HG02943 (cell line): ENCODE measurements around the gene SIGLEC15.
"Not testable (repeated sequence)": the region's sequence is repeated elsewhere in the genome, so short reads cannot be mapped to it uniquely, and the experiment has no call there.

ENCODE experiments used
- ATAC-seq: cut with Tn5 transposase; IDR thresholded peaks from one replicate; pipeline ENCODE4 v1.9.1; 2021; ENCODE audit warnings: mild to moderate bottlenecking, low read depth, moderate library complexity; ENCODE audit not compliant: unreplicated experiment

The SIGLEC15 gene

DNA sequence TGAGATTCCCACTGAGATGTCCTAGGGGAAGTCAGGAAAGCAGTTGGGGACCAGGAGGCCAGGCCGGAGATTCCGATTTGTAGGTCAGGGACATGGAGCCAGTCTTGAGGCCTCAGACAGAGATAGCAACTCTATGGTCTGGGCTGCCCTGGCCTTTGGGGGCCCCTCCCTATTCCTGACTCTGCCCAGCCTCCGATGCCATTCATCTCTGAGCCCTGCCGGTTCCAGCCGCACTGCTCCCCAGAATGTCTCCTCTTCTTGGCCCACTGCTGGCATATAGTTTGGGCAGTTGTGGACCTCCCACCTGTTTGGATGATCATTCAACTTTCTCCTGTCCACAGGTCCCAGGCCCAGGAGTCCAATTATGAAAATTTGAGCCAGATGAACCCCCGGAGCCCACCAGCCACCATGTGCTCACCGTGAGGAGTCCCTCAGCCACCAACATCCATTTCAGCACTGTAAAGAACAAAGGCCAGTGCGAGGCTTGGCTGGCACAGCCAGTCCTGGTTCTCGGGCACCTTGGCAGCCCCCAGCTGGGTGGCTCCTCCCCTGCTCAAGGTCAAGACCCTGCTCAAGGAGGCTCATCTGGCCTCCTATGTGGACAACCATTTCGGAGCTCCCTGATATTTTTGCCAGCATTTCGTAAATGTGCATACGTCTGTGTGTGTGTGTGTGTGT is 16.4 kb downstream of the SIGLEC15 start:
- ATAC-seq = no peak

- ATAC-seq = no peak
Observed at GRCh38 chr18:45843019-45843418, 17.5 kb downstream of the SIGLEC15 start.

DNA sequence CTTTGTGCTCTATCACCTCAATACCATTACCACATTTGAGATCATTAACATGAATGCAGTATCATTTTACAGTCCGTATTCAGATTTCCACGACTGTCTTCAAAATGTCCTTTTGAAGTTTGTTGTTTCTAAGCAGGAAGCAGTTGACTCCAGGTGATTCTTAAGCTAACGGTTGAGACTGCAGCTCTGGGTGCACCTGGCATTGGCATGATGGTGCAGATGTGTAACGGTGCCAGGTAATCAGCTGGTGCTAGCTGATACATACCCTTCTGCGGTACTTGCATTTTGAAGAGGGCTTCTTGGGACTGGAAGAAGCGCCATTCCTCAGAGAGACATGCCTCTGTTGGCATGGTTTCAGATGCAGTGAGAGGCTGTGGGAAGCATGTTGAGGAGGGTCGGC is 19.5 kb downstream of the SIGLEC15 start:
- ATAC-seq = no peak

GRCh38 chr18:45845410-45845809 is 19.9 kb downstream of the SIGLEC15 start:
- ATAC-seq = no peak

GRCh38 chr18:45847119-45847518 is 21.6 kb downstream of the SIGLEC15 start:
- ATAC-seq = no peak

DNA sequence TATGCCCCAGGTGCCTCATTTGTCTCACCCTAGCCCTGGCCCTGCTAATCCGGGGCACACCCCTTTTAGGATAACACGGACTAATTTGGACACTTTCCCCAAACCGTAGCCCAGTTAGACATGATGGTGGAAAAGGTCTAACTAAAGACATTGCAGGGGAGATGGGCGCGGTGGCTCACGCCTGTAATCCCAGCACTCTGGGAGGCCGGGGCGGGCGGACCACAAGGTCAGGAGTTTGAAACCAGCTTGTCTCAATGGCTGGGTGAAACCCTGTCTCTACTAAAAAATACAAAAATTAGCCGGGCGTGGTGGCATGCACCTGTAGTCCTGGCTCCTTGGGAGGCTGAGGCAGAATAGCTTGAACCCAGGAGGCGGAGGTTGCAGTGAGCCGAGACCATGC is 23.2 kb downstream of the SIGLEC15 start:
- not testable (repeated sequence) for ATAC-seq

GRCh38 chr18:45849529-45849928 is 24.1 kb downstream of the SIGLEC15 start:
- ATAC-seq = peak; percentile 25

DNA sequence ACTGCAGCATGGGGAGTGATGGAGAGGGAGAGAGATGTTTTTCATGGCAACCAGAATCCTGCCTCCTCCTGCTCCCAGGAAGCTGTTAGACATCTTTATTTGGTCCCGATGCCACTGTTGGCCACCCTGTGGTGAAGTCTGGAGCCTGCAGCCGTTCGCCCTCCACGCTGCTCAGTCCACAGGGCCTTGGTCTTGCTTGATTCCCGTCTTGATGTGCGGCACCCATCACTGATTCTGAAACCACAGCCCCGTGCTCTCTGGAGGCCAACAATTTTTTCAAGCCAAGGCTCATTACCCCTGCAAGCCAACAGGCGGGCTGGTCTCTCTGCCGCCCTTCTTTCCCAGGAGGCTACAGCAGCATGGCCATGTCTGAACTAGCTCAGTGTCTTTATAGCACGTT is 24.5 kb downstream of the SIGLEC15 start:
- ATAC-seq = peak; percentile 59

DNA sequence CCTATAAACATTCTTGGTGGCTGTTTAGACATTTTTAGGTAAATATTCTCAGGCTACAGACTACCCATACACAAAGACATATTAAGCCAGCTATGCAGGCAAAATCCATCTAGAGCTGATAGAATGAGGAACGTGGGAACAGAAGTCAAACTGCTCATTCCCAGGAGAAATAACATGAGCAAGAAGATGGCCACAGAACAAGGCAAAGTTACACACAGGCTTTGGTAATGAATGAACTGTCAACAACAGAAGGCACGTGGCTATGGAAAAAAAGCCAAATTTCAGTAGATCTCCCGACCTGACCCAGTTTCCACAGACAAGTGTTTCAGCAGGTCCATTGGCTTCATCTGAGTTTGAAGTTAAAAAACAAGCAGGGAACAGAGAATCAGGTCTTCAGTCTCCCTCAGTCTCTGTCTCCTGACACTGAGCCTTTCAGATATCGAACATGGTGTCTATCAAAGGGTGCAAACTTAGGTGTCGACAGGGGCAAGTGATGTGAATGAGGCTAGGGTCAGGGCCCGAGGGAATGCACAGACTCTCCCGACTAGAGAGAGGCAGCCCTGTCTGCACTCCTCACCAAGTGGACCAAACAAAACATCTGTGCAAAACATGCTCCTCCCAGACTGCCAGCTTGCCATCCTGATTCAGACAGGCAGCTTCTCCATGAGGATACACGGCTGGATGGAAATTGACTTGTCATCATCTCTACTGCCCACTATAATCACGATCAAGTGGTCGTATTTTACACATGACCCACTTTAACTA is 25.9 kb downstream of the SIGLEC15 start:
- no peak for ATAC-seq

DNA sequence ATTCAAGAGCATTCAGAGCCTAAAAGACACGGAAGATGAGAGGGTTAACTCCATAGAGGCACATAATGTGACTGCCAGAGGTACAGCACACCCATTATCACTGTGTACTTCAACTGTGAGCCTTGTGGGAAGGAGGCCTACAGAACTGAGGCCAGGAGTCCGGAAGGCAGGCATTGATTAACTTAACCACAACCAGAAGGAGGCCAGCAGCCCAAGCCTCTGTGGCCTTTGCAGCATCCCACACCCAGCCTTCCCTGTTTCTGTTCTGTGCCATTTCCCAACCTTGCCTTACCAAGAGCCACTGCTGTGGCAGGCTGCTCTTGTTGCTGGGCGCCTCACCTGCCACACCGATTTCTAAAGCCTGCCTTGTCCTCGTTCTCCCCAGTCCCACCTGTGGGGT is 27.2 kb downstream of the SIGLEC15 start:
- ATAC-seq = no peak

- no peak for ATAC-seq
Observed at GRCh38 chr18:45854036-45854586, 28.6 kb downstream of the SIGLEC15 start.

GRCh38 chr18:45856531-45856930 is 31.1 kb downstream of the SIGLEC15 start:
- ATAC-seq = no peak

- ATAC-seq = no peak
Observed at GRCh38 chr18:45859334-45859733, 33.9 kb downstream of the SIGLEC15 start.

GRCh38 chr18:45860492-45860891 is 35.0 kb downstream of the SIGLEC15 start:
- ATAC-seq = no peak

DNA sequence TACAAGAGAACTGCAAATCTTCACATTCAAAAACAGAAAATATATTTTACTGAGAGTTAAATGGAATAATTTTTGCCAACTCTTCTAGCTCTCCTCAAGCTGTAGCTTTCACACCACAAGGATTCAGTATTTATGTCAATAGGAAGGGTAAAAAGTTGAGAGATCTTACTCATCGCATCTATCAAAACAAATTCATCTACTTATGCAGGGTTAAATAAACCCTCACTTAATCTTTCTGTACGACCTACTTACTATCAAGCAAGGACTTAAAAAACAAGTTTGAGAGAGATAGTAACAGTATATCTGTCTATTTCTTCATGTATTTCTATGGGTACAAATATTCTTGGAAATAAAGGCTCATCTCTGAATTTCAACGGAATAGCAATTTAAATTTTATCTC is 35.5 kb downstream of the SIGLEC15 start:
- no peak for ATAC-seq

GRCh38 chr18:45861926-45862325 is 36.5 kb downstream of the SIGLEC15 start:
- ATAC-seq = no peak

DNA sequence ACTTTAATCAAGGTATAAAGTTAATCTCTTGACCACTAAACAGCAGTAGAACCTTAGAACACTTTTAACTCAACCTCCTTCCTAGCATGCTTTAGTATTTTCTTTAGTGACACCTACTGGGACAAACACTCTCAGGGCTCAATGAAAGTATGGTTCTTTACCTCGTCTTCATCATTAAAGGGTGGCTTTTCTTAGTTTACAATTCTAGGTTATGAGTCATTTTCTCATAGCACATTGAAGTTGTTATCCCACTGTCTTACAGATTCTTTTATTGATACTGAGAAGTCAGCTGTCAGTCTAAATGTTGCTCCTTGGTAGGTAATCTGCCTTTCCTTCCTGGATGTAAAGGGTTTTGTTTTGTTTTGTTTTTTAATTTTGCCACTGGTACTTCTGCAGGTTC is 38.0 kb downstream of the SIGLEC15 start:
- no peak for ATAC-seq

DNA sequence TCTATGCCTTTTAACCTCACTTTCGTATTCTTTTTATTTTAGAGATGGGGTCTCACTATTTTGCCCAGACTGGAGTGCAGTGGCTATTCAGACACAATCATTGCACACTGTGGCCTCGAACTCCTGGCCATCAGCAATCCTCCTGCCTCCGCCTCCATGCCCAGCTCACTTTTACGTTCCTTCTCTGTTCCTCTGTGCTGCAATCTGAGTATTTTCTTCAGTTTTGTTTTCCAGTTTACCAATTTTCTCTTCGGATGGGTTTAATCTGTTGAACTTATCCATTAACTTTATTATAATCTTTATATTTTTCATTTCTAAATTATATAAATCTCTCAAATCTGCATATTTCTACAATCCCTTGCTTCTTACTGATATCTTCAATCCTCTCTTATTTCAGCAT is 38.6 kb downstream of the SIGLEC15 start:
- no peak for ATAC-seq

DNA sequence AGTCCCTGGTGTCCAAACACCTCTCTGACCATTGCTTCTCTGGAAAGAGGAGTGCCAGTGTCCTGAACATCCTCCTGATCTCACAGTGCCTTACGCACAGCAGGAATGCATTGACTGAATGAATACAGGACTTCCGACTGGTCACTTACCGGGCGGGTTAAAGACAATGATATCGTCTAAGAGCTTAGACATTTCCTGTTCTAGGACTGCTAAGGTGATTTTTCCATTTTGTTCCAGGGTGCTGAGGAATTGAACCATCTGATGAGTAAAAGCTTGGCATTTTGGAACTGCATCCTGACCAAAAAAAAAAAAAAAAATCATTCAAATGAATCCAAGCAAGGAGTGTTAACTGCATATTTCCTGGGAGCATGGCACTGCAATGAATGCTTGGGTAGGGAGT is 40.0 kb downstream of the SIGLEC15 start:
- ATAC-seq = no peak

DNA sequence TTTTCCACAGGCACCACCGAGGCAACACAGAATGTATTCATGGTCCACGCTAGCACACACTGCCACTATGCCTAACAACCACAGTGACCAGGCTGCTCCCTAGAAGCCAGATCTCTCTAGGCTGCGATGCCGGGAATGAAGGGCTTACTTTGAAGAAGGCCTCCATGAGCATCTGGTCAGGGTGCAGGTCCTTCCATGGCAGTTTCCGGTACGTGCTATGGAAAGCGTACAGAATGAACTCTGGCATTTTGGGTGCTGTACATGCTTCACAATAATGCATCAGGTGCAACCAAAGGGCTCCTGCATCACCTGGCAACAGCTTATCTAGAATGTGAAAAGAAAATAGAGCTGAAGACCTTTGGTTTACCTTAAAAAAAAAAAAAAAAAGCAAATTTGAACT is 44.9 kb downstream of the SIGLEC15 start:
- ATAC-seq = no peak

GRCh38 chr18:45871431-45872084 is 46.1 kb downstream of the SIGLEC15 start:
- ATAC-seq = no peak
